ENCODE data around the gene BEGAIN. TPM values are rescaled to one million over a fixed set of nuclear protein-coding genes. Genes with fewer than 3 reads are reported as not detected.

BEGAIN gene
- total RNA-seq, 1 donor from 2014 or later = 7.0 TPM

- Mint-ChIP-seq H3K9me3 (ENCODE audit: unreplicated experiment) (peaks cover 2% of the 10 kb centered on the region), H3K36me3 (ENCODE audit: unreplicated experiment) (no peaks in the 10 kb centered on the region), H3K4me3 (ENCODE audit: unreplicated experiment) (no peak overlapping the region), H3K4me1 (ENCODE audit: low read depth, unreplicated experiment) (peaks cover 16% of the 10 kb centered on the region), H3K27ac (ENCODE audit: unreplicated experiment) (no peak overlapping the region), H3K27me3 (ENCODE audit: unreplicated experiment) (peaks cover 2% of the 10 kb centered on the region)
- DNase-seq = no peak
- no peak for TF ChIP-seq CTCF (IDR thresholded peaks at IDR 0.05; ENCODE audit: partially characterized antibody, unreplicated experiment)
These were observed 91.3 kb downstream of the BEGAIN start for GRCh38 chr14:100495917-100496316.

DNA sequence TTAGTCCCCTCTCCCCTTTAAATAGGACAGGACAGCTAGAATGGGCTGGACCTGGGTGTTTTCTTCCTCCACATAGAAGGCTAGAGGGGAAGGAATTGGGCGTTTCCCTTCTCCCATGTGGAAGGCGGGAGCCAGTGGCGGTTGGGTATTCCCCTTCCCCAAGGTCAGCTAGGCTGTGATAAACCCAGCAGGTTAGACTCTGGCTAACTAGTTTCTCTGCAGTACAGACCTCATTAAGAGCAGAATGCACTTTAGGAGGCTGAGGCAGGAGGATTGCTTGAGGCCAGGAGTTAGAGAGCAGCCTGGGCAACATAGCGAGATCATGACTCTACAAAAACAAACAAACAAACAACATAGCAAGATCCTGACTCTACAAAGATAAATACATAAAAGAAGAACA, 92.6 kb downstream of the BEGAIN start:
- peaks cover 21% of the 10 kb centered on the region for H3K4me1 Mint-ChIP-seq (ENCODE audit: low read depth, unreplicated experiment)
- peaks cover 4% of the 10 kb centered on the region for H3K27me3 Mint-ChIP-seq (ENCODE audit: unreplicated experiment)
- TF ChIP-seq CTCF (IDR thresholded peaks at IDR 0.05; ENCODE audit: partially characterized antibody, unreplicated experiment) = no peak
- H3K27ac Mint-ChIP-seq (ENCODE audit: unreplicated experiment) = no peak overlapping the region
- H3K4me3 Mint-ChIP-seq (ENCODE audit: unreplicated experiment) = no peak overlapping the region
- no peak for DNase-seq
- no peaks in the 10 kb centered on the region for H3K36me3 Mint-ChIP-seq (ENCODE audit: unreplicated experiment)
- H3K9me3 Mint-ChIP-seq (ENCODE audit: unreplicated experiment) = peaks cover 2% of the 10 kb centered on the region

DNA sequence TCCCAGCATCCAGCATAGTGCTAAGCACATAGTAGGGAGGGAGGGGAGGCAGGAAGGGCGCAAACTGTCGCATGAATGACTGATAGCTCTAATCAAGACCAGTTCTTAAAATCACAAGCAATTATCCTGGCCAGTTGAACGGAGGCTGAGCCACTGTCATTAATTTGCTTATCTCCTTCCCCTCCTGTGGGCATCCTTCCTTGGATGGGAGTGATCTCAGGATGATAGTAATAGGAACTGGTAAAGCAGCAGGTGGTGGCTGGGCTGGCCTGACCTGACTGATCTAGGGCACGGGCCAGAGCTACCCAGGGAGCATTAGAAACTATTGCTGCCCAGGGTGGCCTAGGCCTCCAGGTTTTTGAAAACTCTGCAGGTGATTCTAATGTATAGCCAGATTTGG, 97.0 kb downstream of the BEGAIN start:
- Mint-ChIP-seq H3K4me3 (ENCODE audit: unreplicated experiment) (no peak overlapping the region), H3K4me1 (ENCODE audit: low read depth, unreplicated experiment) (peaks cover 36% of the 10 kb centered on the region)
- TF ChIP-seq CTCF (IDR thresholded peaks at IDR 0.05; ENCODE audit: partially characterized antibody, unreplicated experiment) = no peak

GRCh38 chr14:100488057-100488456, 99.2 kb downstream of the BEGAIN start:
- TF ChIP-seq CTCF (IDR thresholded peaks at IDR 0.05; ENCODE audit: partially characterized antibody, unreplicated experiment) = no peak
- no peak overlapping the region for H3K4me3 Mint-ChIP-seq (ENCODE audit: unreplicated experiment)
- no peak overlapping the region for H3K27ac Mint-ChIP-seq (ENCODE audit: unreplicated experiment)
- peaks cover 9% of the 10 kb centered on the region for H3K27me3 Mint-ChIP-seq (ENCODE audit: unreplicated experiment)
- no peak for DNase-seq
- no peaks in the 10 kb centered on the region for H3K36me3 Mint-ChIP-seq (ENCODE audit: unreplicated experiment)
- peaks cover 3% of the 10 kb centered on the region for H3K9me3 Mint-ChIP-seq (ENCODE audit: unreplicated experiment)
- H3K4me1 Mint-ChIP-seq (ENCODE audit: low read depth, unreplicated experiment) = peaks cover 50% of the 10 kb centered on the region

More for the DNA sequence above, 97.0 kb downstream of the BEGAIN start:
- Mint-ChIP-seq H3K27ac (ENCODE audit: unreplicated experiment) (no peak overlapping the region), H3K9me3 (ENCODE audit: unreplicated experiment) (peaks cover 3% of the 10 kb centered on the region), H3K36me3 (ENCODE audit: unreplicated experiment) (no peaks in the 10 kb centered on the region), H3K27me3 (ENCODE audit: unreplicated experiment) (peaks cover 11% of the 10 kb centered on the region)
- no peak for DNase-seq

DNA sequence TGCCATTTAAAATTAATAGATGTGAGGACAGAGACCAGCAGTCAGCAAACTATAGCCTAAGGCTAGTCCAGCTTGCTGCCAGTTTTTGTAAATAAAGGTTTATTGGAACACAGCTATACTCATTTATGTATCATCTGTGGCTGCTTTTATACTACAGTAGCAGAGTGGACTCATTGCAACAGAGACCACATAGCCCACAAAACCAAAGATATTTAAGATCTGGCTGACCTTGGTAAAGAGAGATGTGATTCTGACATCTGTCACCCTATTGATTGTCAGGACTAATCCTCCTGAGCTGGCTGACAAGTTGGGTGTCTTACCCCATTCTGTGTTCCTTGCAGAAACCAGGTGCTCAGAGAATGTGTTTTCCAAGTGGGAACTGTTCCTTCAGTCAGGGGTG, 99.9 kb downstream of the BEGAIN start:
- Mint-ChIP-seq H3K4me1 (ENCODE audit: low read depth, unreplicated experiment) (peaks cover 50% of the 10 kb centered on the region), H3K27ac (ENCODE audit: unreplicated experiment) (peak overlapping the region; percentile 95), H3K9me3 (ENCODE audit: unreplicated experiment) (peaks cover 3% of the 10 kb centered on the region), H3K36me3 (ENCODE audit: unreplicated experiment) (no peaks in the 10 kb centered on the region), H3K27me3 (ENCODE audit: unreplicated experiment) (peaks cover 9% of the 10 kb centered on the region), H3K4me3 (ENCODE audit: unreplicated experiment) (peak overlapping the region; percentile 52)
- no peak for TF ChIP-seq CTCF (IDR thresholded peaks at IDR 0.05; ENCODE audit: partially characterized antibody, unreplicated experiment)
- no peak for DNase-seq

Other genes starting within 250 kb of the BEGAIN start
- 9.7 TPM for gene WDR25, start 210.9 kb downstream of the BEGAIN start, total RNA-seq (ENCODE audit: unreplicated experiment)
- 37.3 TPM for gene DLK1, start 139.5 kb upstream of the BEGAIN start, total RNA-seq (ENCODE audit: unreplicated experiment)
- 0.22 TPM for gene MEG3, start 238.7 kb upstream of the BEGAIN start, total RNA-seq (ENCODE audit: unreplicated experiment)